SKM-1 treated with dmso at 0.1 percent for 144 hours (cell line): ENCODE data around the gene IL11RA.

ENCODE experiments used
- DNase-seq: peaks from one replicate; lab custom pipeline; 2025; ENCODE audit not compliant: unreplicated experiment; lab: John Stamatoyannopoulos, UW

The IL11RA gene

DNA sequence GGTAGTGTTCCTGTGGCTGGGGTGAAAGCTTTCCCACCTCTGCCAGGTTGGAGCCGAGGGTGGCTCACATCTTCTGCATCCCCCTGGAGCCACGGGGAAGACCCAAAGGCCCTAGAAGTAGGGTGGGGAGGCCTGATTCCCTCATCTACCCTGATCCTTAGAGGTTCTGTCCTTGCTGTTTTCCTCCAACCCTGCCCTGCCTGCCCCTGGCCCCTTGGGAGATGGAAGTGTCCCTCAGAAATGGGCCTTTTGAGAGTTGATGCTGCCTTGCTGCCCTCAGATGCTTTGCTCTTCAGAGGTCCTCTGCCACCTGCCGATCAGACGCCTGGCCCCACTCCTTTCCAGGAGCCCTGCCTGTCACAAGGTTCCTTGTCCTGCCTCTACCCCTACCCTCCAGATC, 32.8 kb downstream of the IL11RA start:
- DNase-seq, result no peak

DNA sequence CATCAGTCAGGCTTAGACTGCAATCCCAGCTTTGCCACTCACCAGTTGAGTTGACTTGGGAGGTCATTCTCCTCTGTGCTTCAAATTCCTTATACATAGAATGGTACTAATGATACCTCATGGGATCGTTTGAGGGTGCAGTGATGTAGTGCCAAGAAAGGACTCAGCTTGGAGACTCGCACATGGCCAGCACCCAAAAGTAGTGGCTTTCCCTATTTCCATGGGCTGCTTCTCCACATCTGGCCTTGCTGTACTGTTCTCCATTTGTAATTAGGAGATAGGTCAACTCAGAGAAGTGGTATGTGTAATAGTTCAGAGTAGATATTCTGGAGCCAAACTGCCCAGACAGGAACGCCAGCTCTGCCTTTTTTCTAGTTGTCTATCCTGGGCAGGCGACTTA, 33.6 kb downstream of the IL11RA start:
- no peak for DNase-seq

DNA sequence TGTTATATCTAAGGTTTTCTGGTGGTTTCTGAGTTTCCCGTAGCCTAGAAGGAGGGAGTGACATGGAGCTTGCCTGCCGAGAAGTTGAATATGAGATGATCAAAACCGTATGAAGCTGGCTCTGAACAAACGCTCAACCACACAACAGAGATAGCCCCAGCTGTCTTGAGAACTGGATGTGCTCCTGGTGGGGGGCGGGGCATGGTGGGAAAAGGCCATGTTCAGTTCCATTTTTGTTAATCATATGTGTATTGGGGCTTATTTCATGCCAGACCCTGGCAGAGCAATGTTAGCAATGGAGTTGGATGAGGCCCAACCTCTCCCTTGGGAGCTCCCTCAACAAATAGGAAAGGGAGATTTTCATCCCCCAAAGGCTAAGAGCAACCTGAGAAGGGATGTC, 34.2 kb downstream of the IL11RA start:
- no peak for DNase-seq

DNA sequence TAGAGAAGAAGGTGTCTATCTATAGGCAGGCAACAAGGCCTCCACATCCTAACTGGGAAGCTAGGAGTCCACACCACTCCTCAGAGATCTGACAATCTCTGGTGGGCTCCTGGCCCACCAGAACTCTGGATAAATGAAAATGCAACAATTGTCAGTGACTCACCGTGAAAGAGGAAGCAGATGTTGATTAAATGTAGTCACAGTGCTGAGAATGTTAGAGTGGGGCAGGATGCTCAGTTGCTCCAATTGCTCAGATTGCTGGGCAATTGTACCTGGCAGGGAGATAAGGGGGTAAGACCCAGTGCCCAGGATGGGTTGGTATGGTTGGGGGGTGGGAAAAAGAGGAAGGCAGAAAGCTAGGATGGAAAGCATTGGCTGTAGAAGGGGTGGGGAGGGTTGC, 34.7 kb downstream of the IL11RA start:
- peak; percentile 3 for DNase-seq

DNA sequence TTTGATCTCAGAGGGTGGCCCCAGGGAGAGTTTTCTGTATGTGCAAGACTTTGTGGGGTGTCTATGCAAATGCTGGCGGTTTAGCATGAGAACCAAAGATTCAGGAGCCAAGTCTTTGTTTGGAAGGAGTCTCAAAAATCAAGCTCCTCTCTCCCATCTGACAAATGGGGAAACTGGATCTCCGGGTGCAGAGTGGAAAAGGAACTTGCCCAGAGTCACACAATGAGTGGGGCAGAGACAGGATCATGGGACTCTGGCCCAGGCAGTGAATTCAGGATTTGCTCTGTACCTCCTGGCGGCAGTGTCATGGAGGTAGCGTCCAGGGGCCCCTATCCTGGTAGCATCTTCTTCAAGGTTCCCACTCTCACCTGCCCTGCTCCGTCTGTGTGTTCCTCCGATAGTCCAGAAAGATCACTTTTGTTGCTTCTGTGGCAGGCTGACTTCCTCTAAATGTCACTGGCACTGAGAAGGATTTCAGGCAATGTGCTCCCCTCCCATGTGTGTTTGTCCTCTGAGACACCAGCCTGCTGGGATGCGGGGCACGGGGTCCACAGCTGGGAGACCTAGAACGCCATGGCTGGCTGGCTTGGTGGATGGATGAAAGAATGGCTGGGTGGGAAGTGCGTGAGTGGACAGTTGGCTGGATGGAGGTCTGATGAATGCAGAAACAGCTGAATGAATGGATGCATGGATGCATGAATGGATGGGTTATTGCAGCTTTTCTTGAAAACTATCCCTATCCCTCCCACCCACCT, 35.5 kb downstream of the IL11RA start:
- no peak for DNase-seq

DNA sequence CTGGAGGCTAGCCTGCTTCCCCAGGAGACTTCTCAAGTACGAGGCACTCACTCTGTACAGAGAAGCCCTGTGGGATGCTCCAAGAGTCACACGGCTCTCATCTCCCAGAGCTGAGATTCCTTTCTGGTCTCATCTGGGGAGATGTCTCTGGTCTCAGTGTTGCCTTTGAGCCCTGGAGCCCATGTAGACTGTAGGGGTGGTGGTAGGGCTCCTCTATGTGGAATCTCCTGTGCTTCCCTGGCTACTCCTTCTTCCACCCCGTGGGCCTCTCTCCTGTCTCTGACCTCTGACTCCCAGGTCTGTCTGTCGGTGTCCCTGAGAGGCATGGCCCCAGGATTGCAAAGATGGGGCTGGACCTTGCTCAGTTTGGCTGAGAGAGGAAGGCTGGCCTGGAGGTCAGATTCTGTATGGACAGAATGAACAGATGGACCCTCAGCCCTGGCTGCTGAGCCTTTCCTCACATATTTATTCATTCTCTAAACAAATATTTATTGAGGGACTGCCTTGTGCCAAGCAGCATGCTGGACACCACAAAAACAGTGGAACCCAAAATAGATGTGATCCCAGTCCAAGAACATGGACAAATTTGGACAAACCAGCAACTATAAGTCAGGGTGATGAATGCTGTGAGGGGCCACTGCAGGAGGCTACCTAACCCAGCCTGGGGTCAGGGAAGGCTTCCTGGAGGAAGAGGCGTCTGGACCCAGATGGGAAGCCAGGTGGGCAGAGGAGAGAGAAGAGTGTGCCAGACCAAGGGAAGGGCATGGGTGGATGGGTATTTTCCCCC, 36.5 kb downstream of the IL11RA start:
- DNase-seq, result no peak

DNA sequence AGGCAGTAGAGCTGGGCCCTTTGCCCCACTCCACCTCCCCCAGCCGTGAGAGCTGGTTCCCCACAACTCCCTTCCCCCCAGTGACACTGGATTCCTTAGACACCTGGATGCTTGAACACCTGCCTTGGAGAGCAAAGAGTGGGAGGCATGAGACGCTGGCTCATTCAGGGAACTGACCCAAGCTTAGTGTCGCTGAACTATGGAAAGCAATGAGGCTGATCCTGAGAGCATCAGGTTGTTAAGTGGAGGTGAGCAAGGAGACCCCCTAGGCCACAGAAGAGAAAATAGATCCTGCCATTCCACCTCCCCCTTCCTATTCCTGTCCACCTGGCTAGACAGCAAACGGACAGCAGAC, 37.1 kb downstream of the IL11RA start:
- DNase-seq, result no peak

DNA sequence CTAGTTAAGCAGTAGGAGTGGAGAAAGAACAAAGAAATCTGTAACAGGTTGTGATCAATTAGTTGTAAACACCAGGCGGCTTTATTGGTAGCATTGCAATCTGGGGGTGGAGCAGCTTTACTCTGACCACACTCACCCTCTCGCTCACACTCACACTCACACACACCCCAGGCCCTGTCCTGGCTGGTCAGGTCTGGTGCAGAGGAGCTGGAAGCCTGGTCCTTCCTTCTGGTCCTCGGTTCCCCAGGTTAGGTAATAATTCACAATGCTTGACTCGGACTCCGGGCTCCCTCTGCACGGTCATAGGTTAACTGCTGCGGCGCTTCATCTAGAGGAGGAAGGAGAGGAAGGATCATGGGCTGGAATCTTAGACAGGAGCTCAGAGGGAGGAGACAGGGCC, 37.5 kb downstream of the IL11RA start:
- no peak for DNase-seq

DNA sequence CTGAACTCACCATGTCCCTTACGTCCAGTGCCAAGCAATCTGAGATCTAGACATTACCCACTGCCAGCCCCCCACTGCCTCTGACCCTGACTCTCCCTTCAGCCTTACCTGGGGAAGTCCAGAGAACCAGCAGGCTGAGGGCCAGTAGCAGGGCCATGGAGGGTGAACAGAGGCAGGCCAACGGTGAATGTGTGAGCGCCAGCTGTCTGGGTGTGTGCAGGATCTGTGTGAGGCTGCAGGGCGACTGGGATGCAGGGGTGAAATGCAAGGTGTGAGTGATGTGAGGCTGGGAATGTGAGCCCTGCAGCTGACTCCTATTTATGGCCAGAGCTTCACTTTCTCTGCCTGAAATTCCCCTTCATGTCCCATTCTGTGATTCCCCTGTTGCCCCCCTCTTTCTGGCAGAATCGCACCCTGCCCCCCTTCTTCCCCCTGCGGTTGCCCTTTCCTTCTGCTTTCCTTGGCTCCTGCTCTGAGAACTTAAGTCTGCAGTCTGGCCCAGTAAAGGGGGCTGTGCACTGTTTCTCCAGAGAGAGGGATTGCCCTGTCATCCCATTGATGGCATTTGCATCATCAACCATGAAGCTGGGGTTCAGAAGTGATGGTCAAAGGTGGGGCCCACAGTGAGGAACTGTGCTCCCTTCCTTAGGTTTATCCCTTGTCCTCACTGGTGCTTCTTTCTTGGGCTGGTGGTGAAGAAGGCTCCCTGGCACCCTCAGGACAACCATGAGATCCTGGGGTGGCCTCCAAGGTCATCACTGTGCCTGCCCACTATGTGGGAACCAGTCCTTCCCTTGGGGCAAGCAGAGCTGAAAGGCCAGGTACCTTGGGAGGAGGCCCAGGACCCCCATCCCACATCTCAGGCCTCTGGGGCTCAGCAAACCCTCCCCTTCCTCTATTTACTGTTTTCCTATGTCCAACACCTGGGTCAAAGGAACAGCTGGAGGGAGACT, 39.3 kb downstream of the IL11RA start, which contains the start of gene CCL19:
CCL19 (minus strand) TSS at position 294 of the 953 bp plus-strand sequence; CDS start at position 157, 137 bp downstream.
- peak; percentile 3 for DNase-seq

DNA sequence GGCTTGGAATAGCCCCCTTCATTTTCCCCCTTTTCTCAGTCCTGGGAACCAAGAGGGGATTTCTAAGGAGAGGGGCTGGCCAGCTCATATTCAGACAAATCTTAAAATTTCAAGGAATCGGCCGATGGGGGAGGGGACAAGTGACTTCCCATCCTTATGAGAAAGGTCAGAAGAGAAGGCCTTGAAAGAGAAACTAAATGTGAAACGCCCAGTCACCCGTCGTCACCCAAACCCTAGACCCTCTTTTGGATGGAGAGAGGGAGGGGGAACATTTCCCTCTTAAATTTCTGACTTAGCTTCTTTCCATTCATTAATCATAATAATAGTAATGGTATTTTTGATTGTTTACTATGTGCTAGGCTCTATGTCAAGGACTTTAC, 39.9 kb downstream of the IL11RA start:
- DNase-seq, result no peak

DNA sequence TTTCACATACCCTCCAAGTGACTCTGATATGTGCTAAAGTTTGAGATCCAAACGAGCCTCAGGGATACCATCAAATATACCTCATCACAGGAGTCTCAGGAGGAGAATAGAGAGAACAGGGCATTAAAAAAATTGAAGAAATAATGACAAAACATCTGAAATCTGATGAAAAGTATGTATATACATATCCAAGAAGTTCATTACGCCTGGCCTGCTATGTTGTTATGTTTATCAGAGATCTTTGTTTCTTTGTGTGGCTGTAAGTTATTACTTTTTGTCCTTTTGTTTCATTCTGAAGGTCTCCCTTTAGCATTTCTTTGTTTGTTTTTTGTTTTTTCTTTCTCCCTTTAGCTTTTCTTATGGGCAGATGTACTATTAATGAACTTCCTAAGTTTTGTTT, 41.6 kb downstream of the IL11RA start:
- DNase-seq, result no peak

DNA sequence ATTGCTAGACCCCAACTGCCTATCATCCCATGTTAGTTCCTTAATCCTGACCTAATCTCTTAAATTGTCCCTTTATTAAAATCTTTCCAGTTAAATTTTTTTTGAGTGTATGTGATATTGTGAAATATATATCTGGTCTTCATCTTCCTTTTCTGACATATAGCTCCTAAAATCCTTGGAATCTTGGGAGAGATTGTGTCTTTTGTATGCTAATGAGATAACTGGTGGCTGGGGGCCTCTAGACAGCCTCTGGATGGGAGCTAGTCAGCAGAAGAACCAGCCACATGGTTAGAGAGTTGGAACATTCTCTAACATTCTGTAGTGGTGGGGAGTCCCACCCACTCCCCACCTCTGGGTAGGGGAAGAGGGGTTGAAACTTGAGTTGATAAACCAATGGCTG, 42.8 kb downstream of the IL11RA start:
- DNase-seq, result no peak

DNA sequence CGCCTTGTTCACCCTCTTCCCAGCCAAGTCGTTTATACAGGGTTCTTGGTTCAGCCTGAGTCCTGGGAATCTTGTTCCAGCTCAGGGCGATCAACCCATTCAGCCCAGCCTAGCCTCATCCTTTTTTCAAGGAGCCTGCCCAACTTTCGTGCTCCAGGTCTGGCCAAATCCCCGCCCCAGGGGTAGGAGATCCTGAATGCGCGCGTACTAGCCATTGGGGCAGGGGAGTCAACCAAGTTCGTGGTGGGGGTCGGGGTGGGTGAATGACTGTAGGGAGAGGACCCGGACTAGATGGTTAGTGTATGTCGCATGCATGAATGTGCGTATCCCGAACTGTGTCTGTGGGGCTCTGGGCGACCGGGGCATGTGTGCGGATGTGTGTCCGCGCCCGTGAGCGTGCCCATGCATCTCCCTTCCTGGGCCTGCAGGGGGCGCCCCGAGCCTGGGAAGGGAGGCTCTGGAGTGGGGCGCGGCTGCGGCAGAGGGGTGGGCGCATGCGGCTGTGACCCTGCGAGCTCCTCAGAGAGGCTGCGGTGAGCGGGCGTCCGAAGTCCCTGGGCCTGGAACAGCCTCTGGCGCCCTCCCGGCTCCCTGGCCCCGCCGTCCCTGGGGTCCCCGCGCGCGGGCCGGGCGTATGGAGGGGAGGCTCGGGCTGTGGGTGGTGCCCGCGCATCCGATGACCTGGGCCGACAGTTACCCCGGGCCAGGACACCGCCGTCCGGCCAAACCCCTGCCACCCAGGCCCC, 49.2 kb downstream of the IL11RA start:
- peak; percentile 57 for DNase-seq

DNA sequence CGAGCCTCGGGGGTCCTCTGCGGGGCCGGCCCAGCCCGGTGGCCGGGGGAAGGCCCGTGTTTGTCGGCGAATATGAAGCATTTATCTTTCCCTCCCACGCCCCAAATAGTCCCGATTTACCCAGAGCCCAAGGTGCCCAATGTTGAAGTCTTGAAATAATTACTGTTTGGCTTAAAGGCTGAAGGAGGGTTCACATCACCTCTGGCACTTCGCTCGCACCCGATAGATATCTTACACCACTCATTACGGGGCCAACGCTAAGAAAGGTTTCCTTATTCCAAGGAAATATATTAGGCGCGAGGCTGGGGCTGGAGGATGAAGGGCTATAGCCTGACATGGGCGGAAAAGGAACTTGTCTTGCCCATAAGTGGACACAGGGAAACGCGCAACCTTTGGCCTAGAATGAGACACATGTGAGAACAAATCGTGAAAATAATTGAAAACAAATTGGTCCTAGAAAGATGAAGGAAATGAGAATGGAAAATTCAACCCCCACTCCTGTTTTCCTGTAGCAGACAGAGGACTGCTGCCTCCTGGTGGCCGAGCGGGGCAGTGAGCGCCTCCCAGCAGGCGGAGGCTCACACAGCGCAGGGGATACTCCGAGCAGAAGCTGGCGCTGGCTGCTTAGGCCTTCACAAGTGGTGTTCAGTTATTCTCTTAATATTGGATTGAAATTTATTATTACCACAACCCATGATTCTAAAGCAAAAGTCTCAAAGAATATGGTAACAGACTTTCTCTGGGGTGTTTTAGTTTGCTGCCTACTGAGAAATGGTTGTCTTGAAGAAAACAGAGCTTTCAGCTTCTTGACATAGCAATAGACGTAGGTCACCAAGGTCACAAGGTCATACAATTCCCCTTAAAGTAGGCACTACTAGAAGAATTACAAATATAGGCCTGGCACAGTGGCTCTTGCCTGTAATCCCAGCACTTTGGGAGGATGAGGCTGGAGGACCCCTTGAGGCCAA, 50.1 kb downstream of the IL11RA start:
- peak; percentile 74 for DNase-seq

DNA sequence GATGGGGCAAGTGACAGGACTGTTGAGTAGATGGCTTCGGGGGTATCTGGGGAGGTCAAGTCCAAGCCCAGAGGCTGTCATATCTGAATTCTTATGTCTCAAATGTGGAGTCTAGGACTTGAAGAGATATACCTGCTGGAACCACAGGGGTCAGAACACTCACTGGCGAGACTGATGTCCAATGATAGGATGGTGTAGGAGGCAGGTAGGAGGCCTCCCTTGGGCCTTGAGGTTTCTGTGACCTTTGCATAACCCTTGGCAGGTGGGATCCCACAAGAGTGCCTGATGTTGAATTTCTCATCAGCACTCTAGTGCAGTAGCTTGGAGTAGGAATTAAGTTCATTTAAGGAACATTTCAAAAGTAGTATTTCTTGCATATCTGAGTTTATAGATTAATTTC, 55.1 kb downstream of the IL11RA start:
- DNase-seq, result no peak

DNA sequence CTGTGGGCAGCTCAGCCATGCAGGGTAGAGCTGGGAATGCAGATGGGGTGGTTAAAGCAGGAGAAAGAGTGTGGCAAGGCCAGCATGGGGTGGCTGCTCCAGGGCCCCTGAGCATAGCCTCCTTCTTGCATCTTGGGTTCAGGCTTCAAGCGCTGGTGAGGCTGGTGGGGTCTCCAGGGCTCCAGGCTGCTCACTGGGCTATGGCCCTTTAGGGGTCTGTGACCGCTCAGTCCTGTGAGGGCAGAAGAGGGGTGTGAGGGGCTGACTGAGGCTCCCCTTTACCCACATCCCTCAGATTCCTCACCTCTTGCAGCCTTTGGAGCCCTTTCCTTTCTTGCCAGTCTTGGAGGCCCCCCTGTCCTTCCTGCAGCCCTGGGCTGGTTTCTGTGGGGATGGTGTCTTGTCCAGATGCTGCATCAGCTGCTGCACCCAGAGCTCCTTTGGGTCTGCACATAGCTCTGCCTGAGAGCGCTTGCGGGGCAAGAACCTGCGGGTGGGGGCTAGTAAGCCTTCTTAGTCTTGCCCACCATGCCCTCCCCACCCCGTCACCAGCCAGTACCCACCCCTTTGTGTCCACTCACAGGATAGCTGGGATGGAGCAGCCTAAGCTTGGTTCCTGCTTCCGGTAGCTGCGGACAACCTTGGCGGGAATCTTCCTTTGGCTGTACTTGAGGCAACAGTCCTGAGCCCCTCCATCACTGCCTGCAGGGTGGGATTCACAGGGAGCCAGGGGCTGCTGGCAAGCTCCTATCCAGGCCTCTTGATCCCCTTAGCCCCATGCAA, 57.4 kb downstream of the IL11RA start:
- DNase-seq, result no peak

DNA sequence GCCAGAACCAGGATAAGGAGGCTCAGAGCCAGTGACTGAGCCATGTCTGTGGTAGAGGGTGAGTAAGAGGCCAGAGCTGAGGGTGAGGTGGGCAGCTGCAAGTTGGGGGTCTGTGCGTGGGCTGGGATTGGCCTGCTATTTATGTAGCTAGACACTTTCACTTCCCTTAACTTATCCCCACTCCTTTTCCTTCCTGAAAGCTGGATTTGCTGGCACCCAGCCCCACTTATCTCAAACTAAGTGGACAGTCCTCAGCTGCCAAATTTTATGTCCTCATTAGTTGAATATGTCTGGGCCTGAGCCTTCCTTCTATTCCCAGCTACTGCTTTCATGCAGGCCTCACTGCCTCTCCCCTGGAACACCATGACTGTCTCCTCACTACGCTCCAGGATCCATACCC, 58.0 kb downstream of the IL11RA start, which contains the start of gene CCL21:
CCL21 (minus strand) TSS at position 114 of the 400 bp plus-strand sequence; CDS start at position 44, 70 bp downstream.
- DNase-seq, result no peak
